Upper lobe of left lung (tissue), 4 donors: ENCODE measurements around the gene PRSS57.
"Not testable (repeated sequence)": the region's sequence is repeated elsewhere in the genome, so short reads cannot be mapped to it uniquely, and the experiment has no call there.

Experiments used
- CTCF ChIP-seq, 6 experiments: fragments of 450-650 bp in 4 of 6; fragments of 200-600 bp in 2 of 6; sonication (generic) in 2 of 6; IDR thresholded peaks; one replicate each; pipeline ENCODE4 v1.5.1; 2016 to 2019; ENCODE audit warnings: antibody characterized with exemption in 6 of 6
- EP300 ChIP-seq, 4 donors: sonication (generic); formaldehyde crosslinking; IDR thresholded peaks; one replicate each; pipeline ENCODE4 v1.5.1; 2017; ENCODE audit warnings: antibody characterized with exemption in 4 of 4, control low read depth in 2 of 4
- POLR2A ChIP-seq, 4 donors: fragments of 450-650 bp; IDR thresholded peaks; one replicate each; pipeline ENCODE4 v1.5.1; 2016 to 2017; ENCODE audit warnings: antibody characterized with exemption in 4 of 4, mild to moderate bottlenecking in 2 of 4
- POLR2AphosphoS5 ChIP-seq, 2 donors: sonication (generic); formaldehyde crosslinking; IDR thresholded peaks; one replicate each; pipeline ENCODE4 v1.5.1; 2017; ENCODE audit warnings: antibody characterized with exemption in 2 of 2

- not testable (repeated sequence) for TF ChIP-seq CTCF, POLR2AphosphoS5, POLR2A, EP300 (IDR thresholded peaks at IDR 0.05)
These were observed 3.3 kb upstream of the PRSS57 start for GRCh38 chr19:698529-698928.
